H1 (cell line): ENCODE results near the gene MYOM1. TPM values are rescaled to one million over a fixed set of nuclear protein-coding genes. Genes with fewer than 3 reads are reported as not detected.

Experiments used
- RNF2 ChIP-seq: fragments of 200-900, 300-1000 bp; sonication (generic); IDR thresholded peaks from 2 replicates; pipeline ENCODE4 v1.7.1; 2016; ENCODE audit warnings: borderline replicate concordance, low read depth, mild to moderate bottlenecking, antibody characterized with exemption, low read length; ENCODE audit not compliant: poor library complexity, severe bottlenecking; ENCODE audit errors: missing control alignments
- RXRA ChIP-seq: IDR thresholded peaks from 2 replicates; pipeline ENCODE4 v1.6.1; 2011; ENCODE audit warnings: low read depth, mild to moderate bottlenecking, low read length, moderate library complexity; ENCODE audit not compliant: insufficient read depth
- polyA plus RNA-seq, 7 experiments: library from polyadenylated mRNA; depleted of rRNA in 3 of 7; stranded (reverse) in 5 of 7; unstranded in 2 of 7; fragments of >200 nt in 5 of 7; fragments of 200-250 nt in 2 of 7; gene quantifications; 1 replicate in 5 of 7; 2 replicates in 1 of 7; 4 replicates in 1 of 7; pipeline versions ENCODE4 v1.2.1 to v1.2.3, GENCODE V29; 2011 to 2013; ENCODE audit warnings: missing spikeins in 2 of 7, mixed read lengths in 2 of 7
- total RNA-seq: library from RNA; stranded (reverse); fragmentation: NEBNext Ultra II Directional; extraction: Animal tissue kit (Norgen Biotek cat#: 25700); gene quantifications from 2 replicates; pipeline ENCODE4 v1.2.1, GENCODE V29; 2021

The MYOM1 gene
- total and polyA plus RNA-seq, 2 of the 8 experiments (the other 6 are each of a cell fraction or from before 2014, with no cell fraction given): 0.06 to 0.32 TPM

- TF ChIP-seq RNF2 (no peak), RXRA (no peak)
Measured at GRCh38 chr18:3192752-3193151, 27.0 kb downstream of the MYOM1 start (continued).
